Activated T-helper 1 cell treated with anti-CD3 and anti-CD28 coated beads, Interleukin-12 subunit alpha, Interleukin-12 subunit beta, Interleukin-2, Interleukin-4 antibody, amounts not matched to agents 30 ng/mL and 10 ng/mL and 1 ng/mL, durations not matched to agents 14 hours and 24 hours and 36 hours (primary cell): ENCODE data around the gene ADH7. TPM values are rescaled to one million over a fixed set of nuclear protein-coding genes. Genes with fewer than 3 reads are reported as not detected.

Source experiments
- DNase-seq: peaks from one replicate; pipeline ENCODE4 v3.0.0; 2021; ENCODE audit warnings: low spot score
- H3K27ac Mint-ChIP-seq: one replicate; pipeline ENCODE4 v1.8.0; 2021; ENCODE audit warnings: mild to moderate bottlenecking, mixed read lengths
- H3K27me3 Mint-ChIP-seq: one replicate; pipeline ENCODE4 v1.8.0; 2022; ENCODE audit warnings: mild to moderate bottlenecking, moderate library complexity, mixed read lengths; ENCODE audit not compliant: insufficient read depth
- H3K36me3 Mint-ChIP-seq: one replicate; pipeline ENCODE4 v1.8.0; 2021; ENCODE audit warnings: low read depth, mixed read lengths
- H3K4me1 Mint-ChIP-seq: one replicate; pipeline ENCODE4 v1.8.0; 2021; ENCODE audit warnings: low read depth, mixed read lengths
- H3K4me3 Mint-ChIP-seq: one replicate; pipeline ENCODE4 v1.8.0; 2021; ENCODE audit warnings: mild to moderate bottlenecking, moderate library complexity, mixed read lengths
- H3K9me3 Mint-ChIP-seq: one replicate; pipeline ENCODE4 v1.8.0; 2021; ENCODE audit warnings: mixed read lengths
- intact Hi-C: fragments of 100-400 bp; cut with micrococcal nuclease; formaldehyde crosslinking; loops from one replicate; pipeline ENCODE4 v1.15.1; 2024
- total RNA-seq: library from RNA; stranded (reverse); gene quantifications from 2 replicates; pipeline ENCODE4 v1.2.3, GENCODE V29; 2022

ADH7 gene
- total RNA-seq = not detected in 2 replicates

GRCh38 chr4:99435154-99435553 lies at the start of gene ADH7:
Gene ADH7 (minus strand): TSS chr4:99435342. CDS start chr4:99435233, 109 bp downstream.
- H3K27me3 Mint-ChIP-seq = peaks cover 6% of the 10 kb centered on the region
- no peaks in the 10 kb centered on the region for H3K4me1 Mint-ChIP-seq
- intact Hi-C loops = no loop called here
- DNase-seq = no peak
- no peak within 1 kb of the TSS for H3K4me3 Mint-ChIP-seq
- H3K36me3 Mint-ChIP-seq = no peaks in the 10 kb centered on the region
- no peak within 1 kb of the TSS for H3K27ac Mint-ChIP-seq
- H3K9me3 Mint-ChIP-seq = no peaks in the 10 kb centered on the region

DNA sequence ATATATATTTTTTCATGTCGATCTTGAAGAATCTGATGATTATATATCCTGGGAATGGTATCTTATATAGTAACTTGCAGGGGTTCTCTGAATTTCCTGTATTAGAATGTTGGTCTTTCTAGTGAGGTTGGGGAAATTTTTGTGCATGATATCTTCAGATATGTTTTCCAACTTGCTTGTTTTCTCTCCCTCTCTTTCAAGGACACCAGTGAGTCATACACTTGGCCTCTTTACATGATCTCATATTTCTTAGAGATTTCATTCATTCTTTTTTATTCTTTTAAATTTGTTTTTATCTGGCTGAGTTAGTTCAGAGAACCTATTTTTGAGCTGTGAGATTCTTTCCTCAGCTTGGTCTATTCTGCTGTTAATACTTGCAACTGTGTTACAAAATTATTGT lies 48.5 kb upstream of the ADH7 start:
- intact Hi-C loops = no loop called here
- Mint-ChIP-seq H3K36me3 (no peaks in the 10 kb centered on the region), H3K4me3 (no peak overlapping the region), H3K27me3 (peaks cover 3% of the 10 kb centered on the region), H3K9me3 (peaks cover 32% of the 10 kb centered on the region), H3K4me1 (no peaks in the 10 kb centered on the region), H3K27ac (no peak overlapping the region)
- DNase-seq = no peak

DNA sequence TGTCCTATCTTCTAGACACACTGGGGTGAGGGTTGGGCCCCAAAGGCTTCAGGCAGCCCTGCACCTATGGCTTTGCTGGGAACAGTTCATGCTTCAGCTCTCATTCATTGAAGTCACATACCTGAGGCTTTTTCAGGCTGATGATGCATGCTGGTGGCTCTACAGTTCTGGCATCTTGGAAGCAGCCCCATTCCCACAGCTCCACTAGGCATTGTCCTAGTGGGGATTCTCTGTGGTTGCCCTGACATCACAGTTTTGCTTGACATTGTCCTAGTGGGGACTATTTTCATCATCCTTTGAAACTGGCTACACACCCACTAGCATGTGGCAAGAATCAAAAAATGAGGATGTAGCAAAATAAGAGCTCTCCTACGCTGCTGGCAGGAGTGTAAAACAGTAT lies 38.0 kb upstream of the ADH7 start:
- no peaks in the 10 kb centered on the region for H3K36me3 Mint-ChIP-seq
- H3K9me3 Mint-ChIP-seq = no peaks in the 10 kb centered on the region
- H3K27ac Mint-ChIP-seq = no peak overlapping the region
- no peak overlapping the region for H3K4me3 Mint-ChIP-seq
- H3K27me3 Mint-ChIP-seq = peaks cover 7% of the 10 kb centered on the region
- no peak for DNase-seq
- H3K4me1 Mint-ChIP-seq = no peaks in the 10 kb centered on the region
- intact Hi-C loops = no loop called here

GRCh38 chr4:99471896-99472295 lies 36.8 kb upstream of the ADH7 start:
- intact Hi-C loops = no loop called here
- Mint-ChIP-seq H3K27ac (no peak overlapping the region), H3K27me3 (peaks cover 11% of the 10 kb centered on the region), H3K4me1 (no peaks in the 10 kb centered on the region), H3K36me3 (no peaks in the 10 kb centered on the region), H3K9me3 (no peaks in the 10 kb centered on the region), H3K4me3 (no peak overlapping the region)
- DNase-seq = no peak

DNA sequence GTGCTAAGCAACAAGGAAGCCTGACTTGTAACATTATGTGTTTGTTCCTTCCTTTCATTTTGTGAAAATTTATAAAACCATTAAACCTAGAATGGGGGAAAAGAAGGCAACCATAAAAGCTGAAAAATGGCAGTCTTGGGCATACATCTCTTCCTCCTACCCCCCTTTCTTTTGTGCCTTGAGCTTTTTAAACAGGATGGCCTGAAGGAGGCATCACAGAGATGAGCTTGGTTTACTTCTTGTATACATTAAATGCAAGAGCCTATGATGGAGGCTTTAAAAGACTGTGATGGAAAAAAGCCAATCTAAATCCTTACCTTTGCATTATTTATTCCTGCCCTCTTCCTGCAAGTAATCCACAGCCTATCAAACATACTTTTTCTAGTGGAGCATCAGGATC lies 36.2 kb upstream of the ADH7 start:
- Mint-ChIP-seq H3K4me1 (no peaks in the 10 kb centered on the region), H3K27ac (no peak overlapping the region), H3K4me3 (no peak overlapping the region), H3K36me3 (no peaks in the 10 kb centered on the region), H3K9me3 (no peaks in the 10 kb centered on the region), H3K27me3 (peaks cover 11% of the 10 kb centered on the region)
- intact Hi-C loops = no loop called here
- no peak for DNase-seq

GRCh38 chr4:99468889-99469288 lies 33.7 kb upstream of the ADH7 start:
- no peak for DNase-seq
- Mint-ChIP-seq H3K36me3 (no peaks in the 10 kb centered on the region), H3K27me3 (peaks cover 9% of the 10 kb centered on the region), H3K27ac (no peak overlapping the region), H3K9me3 (no peaks in the 10 kb centered on the region), H3K4me1 (no peaks in the 10 kb centered on the region), H3K4me3 (no peak overlapping the region)
- intact Hi-C loops = no loop called here

DNA sequence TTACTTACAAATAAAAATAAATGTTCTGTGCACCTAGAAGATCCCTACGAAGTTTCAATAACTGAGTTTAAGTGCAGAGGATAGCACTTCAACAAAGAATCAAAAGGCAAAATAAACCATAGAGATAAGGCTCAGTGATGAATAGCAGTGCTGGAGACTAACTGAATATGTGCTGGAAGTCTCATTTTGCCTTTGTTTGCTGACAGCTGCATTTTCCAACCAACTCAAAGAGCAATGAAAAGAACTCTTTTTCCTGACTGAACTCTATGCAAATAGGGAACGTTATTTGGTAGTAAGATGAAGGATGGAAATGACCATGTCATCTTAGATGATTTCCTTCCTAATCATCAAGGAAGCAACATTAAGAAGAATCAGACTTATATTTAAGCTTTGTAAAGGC lies 32.7 kb upstream of the ADH7 start:
- H3K36me3 Mint-ChIP-seq = no peaks in the 10 kb centered on the region
- intact Hi-C loops = no loop called here
- H3K9me3 Mint-ChIP-seq = no peaks in the 10 kb centered on the region
- peaks cover 11% of the 10 kb centered on the region for H3K27me3 Mint-ChIP-seq
- no peak for DNase-seq
- no peaks in the 10 kb centered on the region for H3K4me1 Mint-ChIP-seq
- H3K4me3 Mint-ChIP-seq = no peak overlapping the region
- no peak overlapping the region for H3K27ac Mint-ChIP-seq

- no peaks in the 10 kb centered on the region for H3K36me3 Mint-ChIP-seq
- H3K4me1 Mint-ChIP-seq = no peaks in the 10 kb centered on the region
- DNase-seq = no peak
- no peak overlapping the region for H3K4me3 Mint-ChIP-seq
- intact Hi-C loops = loop anchor here (1.0 to 2.0 kb wide), 4 partner anchors 58 to 469 kb away; partner anchors contain the start of gene METAP1
- no peak overlapping the region for H3K27ac Mint-ChIP-seq
- no peaks in the 10 kb centered on the region for H3K9me3 Mint-ChIP-seq
- H3K27me3 Mint-ChIP-seq = peaks cover 11% of the 10 kb centered on the region
Observed at GRCh38 chr4:99463566-99463965, 28.4 kb upstream of the ADH7 start.

GRCh38 chr4:99462875-99463464 lies 27.8 kb upstream of the ADH7 start:
- Mint-ChIP-seq H3K36me3 (no peaks in the 10 kb centered on the region), H3K27ac (no peak overlapping the region), H3K4me1 (no peaks in the 10 kb centered on the region), H3K9me3 (no peaks in the 10 kb centered on the region), H3K27me3 (peaks cover 11% of the 10 kb centered on the region), H3K4me3 (no peak overlapping the region)
- peak; percentile 37 for DNase-seq
- intact Hi-C loops = loop anchor here (1.0 to 2.0 kb wide), 4 partner anchors 58 to 468 kb away; partner anchors contain the start of gene METAP1

GRCh38 chr4:99461623-99462401 lies 26.7 kb upstream of the ADH7 start:
- Mint-ChIP-seq H3K36me3 (no peaks in the 10 kb centered on the region), H3K27ac (no peak overlapping the region), H3K4me3 (no peak overlapping the region)

DNA sequence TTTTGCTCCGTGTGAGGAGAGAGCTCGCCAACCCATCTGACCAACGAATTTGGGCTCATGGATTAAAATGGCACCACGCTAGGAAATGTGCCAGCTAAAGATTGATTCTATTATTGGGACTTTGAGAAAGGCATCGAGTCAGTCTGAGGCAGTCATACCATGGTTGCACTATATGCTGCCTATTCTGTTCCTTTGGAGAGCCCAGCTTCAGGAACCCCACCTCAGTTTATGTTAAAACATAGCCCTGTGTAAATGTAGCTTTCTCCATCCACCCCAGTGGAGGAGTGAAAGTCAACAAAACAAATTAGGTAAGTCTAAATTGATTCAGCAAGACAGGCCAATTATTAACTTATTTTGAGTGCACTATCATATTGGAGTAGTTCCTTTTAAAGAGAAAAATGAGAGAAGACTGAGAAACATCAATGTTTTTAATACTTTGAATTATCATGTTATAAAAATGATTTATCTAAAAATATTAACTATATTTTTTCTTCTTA lies 24.5 kb upstream of the ADH7 start:
- H3K4me1 Mint-ChIP-seq = no peaks in the 10 kb centered on the region
- no peak overlapping the region for H3K4me3 Mint-ChIP-seq
- intact Hi-C loops = no loop called here
- H3K36me3 Mint-ChIP-seq = no peaks in the 10 kb centered on the region
- no peak for DNase-seq
- no peaks in the 10 kb centered on the region for H3K9me3 Mint-ChIP-seq
- no peak overlapping the region for H3K27ac Mint-ChIP-seq
- peaks cover 5% of the 10 kb centered on the region for H3K27me3 Mint-ChIP-seq

More at GRCh38 chr4:99461623-99462401, 26.7 kb upstream of the ADH7 start:
- no peak for DNase-seq
- Mint-ChIP-seq H3K9me3 (no peaks in the 10 kb centered on the region), H3K27me3 (peaks cover 7% of the 10 kb centered on the region), H3K4me1 (no peaks in the 10 kb centered on the region)
- intact Hi-C loops = loop anchor here (2.0 kb wide), 2 partner anchors 423 to 467 kb away; partner anchors contain the start of gene METAP1

GRCh38 chr4:99458911-99459447 lies 23.8 kb upstream of the ADH7 start:
- Mint-ChIP-seq H3K27ac (no peak overlapping the region), H3K27me3 (peaks cover 5% of the 10 kb centered on the region), H3K9me3 (no peaks in the 10 kb centered on the region), H3K4me3 (no peak overlapping the region), H3K4me1 (no peaks in the 10 kb centered on the region), H3K36me3 (no peaks in the 10 kb centered on the region)
- DNase-seq = no peak
- intact Hi-C loops = no loop called here

GRCh38 chr4:99457676-99458075 lies 22.5 kb upstream of the ADH7 start:
- Mint-ChIP-seq H3K4me1 (no peaks in the 10 kb centered on the region), H3K27ac (no peak overlapping the region), H3K36me3 (no peaks in the 10 kb centered on the region), H3K4me3 (no peak overlapping the region), H3K27me3 (peaks cover 2% of the 10 kb centered on the region), H3K9me3 (peaks cover 7% of the 10 kb centered on the region)
- intact Hi-C loops = no loop called here
- no peak for DNase-seq
